K562 (cell line): ENCODE data around the gene MFSD6. TPM values are rescaled to one million over a fixed set of nuclear protein-coding genes. Genes with fewer than 3 reads are reported as not detected.

Experiments used
- CAMTA2 ChIP-seq: fragments of 250-450 bp; sonication (Bioruptor Pico); conservative IDR thresholded peaks from 2 replicates; pipeline ENCODE4 v1.5.1; 2022
- CHD4 ChIP-seq: fragments of 200-600 bp; sonication (generic); IDR thresholded peaks from 3 replicates; pipeline ENCODE4 v1.6.1; 2012; ENCODE audit warnings: low read depth, mild to moderate bottlenecking, mixed read lengths, low read length, inconsistent platforms; ENCODE audit not compliant: insufficient read depth, insufficient replicate concordance, poor library complexity, severe bottlenecking
- ETV5 ChIP-seq: sonication (generic); formaldehyde crosslinking; IDR thresholded peaks from 2 replicates; pipeline ENCODE4 v1.4.0; 2020; ENCODE audit warnings: low read depth, mild to moderate bottlenecking, missing genetic modification reagents
- GTF3C2 ChIP-seq: IDR thresholded peaks from 3 replicates; pipeline ENCODE4 v1.6.1; 2011; ENCODE audit warnings: borderline replicate concordance, mild to moderate bottlenecking, moderate library complexity; ENCODE audit not compliant: insufficient read length; ENCODE audit errors: extremely low read depth
- HDAC2 ChIP-seq: fragments of 450-650 bp; IDR thresholded peaks from 2 replicates; pipeline ENCODE4 v1.6.1; 2016; ENCODE audit warnings: mild to moderate bottlenecking
- KAT2B ChIP-seq: IDR thresholded peaks from one replicate; pipeline ENCODE4 v1.6.1; 2012; ENCODE audit warnings: low read depth, mild to moderate bottlenecking, control low read depth, inconsistent platforms, low read length, moderate library complexity
- MAZ ChIP-seq, 2 experiments: fragments of 450-650 bp in 1 of 2; sonication (generic) in 1 of 2; formaldehyde crosslinking; IDR thresholded peaks in 1 of 2; conservative IDR thresholded peaks in 1 of 2; 2 replicates each; pipeline versions ENCODE4 v1.4.0 to v1.5.0; 2020; ENCODE audit warnings: mild to moderate bottlenecking in 1 of 2, missing genetic modification reagents in 1 of 2
- MBD2 ChIP-seq: sonication (generic); IDR thresholded peaks from 2 replicates; pipeline ENCODE4 v1.6.1; 2016; ENCODE audit warnings: low read depth, borderline replicate concordance
- PCBP1 ChIP-seq: fragments of 200-400 bp; formaldehyde crosslinking; IDR thresholded peaks from 2 replicates; pipeline ENCODE4 v1.6.1; 2018; ENCODE audit warnings: mild to moderate bottlenecking, low read depth, low read length; ENCODE audit not compliant: poor library complexity, severe bottlenecking
- POU5F1 ChIP-seq: fragments of 150-350 bp; IDR thresholded peaks from 2 replicates; pipeline ENCODE4 v1.6.1; 2014; ENCODE audit warnings: borderline replicate concordance, low read length, low read depth, mild to moderate bottlenecking; ENCODE audit not compliant: partially characterized antibody
- PRMT5 ChIP-seq: sonication (generic); formaldehyde crosslinking; IDR thresholded peaks from 2 replicates; pipeline ENCODE4 v1.5.0; 2020; ENCODE audit warnings: missing genetic modification reagents
- SIN3A ChIP-seq, 2 experiments: fragments of 150-350 bp in 1 of 2; IDR thresholded peaks; 2 replicates each; pipeline ENCODE4 v1.6.1; 2011 to 2016; ENCODE audit warnings: borderline replicate concordance in 2 of 2, low read depth in 2 of 2, low read length in 2 of 2, mild to moderate bottlenecking in 2 of 2, moderate library complexity in 2 of 2; ENCODE audit not compliant: control insufficient read depth in 1 of 2
- SLC30A9 ChIP-seq: fragments of 250-450 bp; sonication (Bioruptor Pico); IDR thresholded peaks from 2 replicates; pipeline ENCODE4 v1.8.0; 2022; ENCODE audit warnings: mild to moderate bottlenecking, moderate library complexity
- SMAD4 ChIP-seq: fragments of 250-450 bp; sonication (Bioruptor Pico); conservative IDR thresholded peaks from 2 replicates; pipeline ENCODE4 v1.8.0; 2021; ENCODE audit warnings: inconsistent platforms, mild to moderate bottlenecking, moderate library complexity
- TAF9B ChIP-seq: fragments of 450-650 bp; IDR thresholded peaks from 2 replicates; pipeline ENCODE4 v1.6.1; 2018; ENCODE audit warnings: mild to moderate bottlenecking; ENCODE audit not compliant: partially characterized antibody
- TGIF2 ChIP-seq: sonication (generic); formaldehyde crosslinking; IDR thresholded peaks from 2 replicates; pipeline ENCODE4 v1.8.1; 2022; ENCODE audit warnings: mild to moderate bottlenecking, missing genetic modification reagents, moderate library complexity
- ZBED1 ChIP-seq: IDR thresholded peaks from 2 replicates; pipeline ENCODE4 v1.6.1; 2014
- ZBTB26 ChIP-seq: fragments of 450-650 bp; formaldehyde crosslinking; IDR thresholded peaks from 2 replicates; pipeline ENCODE4 v1.4.0; 2022; ENCODE audit warnings: missing genetic modification characterization
- ZNF384 ChIP-seq: IDR thresholded peaks from 2 replicates; pipeline ENCODE4 v1.6.1; 2012; ENCODE audit warnings: low read depth, low read length, improper control_type of control experiment
- ZNF589 ChIP-seq: fragments of 200-800 bp; sonication (Bioruptor generic); IDR thresholded peaks from 2 replicates; pipeline ENCODE4 v1.6.1; 2016; ENCODE audit warnings: low read depth, missing genetic modification characterization, missing compliant biosample characterization
- polyA plus RNA-seq, 8 experiments: library from polyadenylated mRNA; depleted of rRNA in 4 of 8; stranded (reverse) in 5 of 8; unstranded in 3 of 8; fragments of >200 nt; fragmentation: Nextera tagmentation in 2 of 8; fragmentation: Illumina TruSeq in 1 of 8; extraction: Ambion mirVana in 2 of 8; extraction: Trizol in 1 of 8; gene quantifications; 2 replicates each; pipeline versions ENCODE4 v1.2.1 to v1.2.3, GENCODE V29; 2011 to 2014; ENCODE audit warnings: inconsistent platforms in 1 of 8, missing spikeins in 1 of 8
- total RNA-seq, 7 experiments: library from RNA; depleted of rRNA in 6 of 7; stranded (reverse); fragments of >200 nt in 6 of 7; fragmentation: Illumina TruSeq in 2 of 7; extraction: Trizol in 2 of 7; gene quantifications; 2 replicates each; pipeline versions ENCODE4 v1.2.1 to v1.2.3, GENCODE V29; 2011 to 2021; ENCODE audit warnings: low replicate concordance in 1 of 7
- TF ChIP-seq, protein P1 (sequence below): sonication (generic); formaldehyde crosslinking; IDR thresholded peaks from 2 replicates; pipeline ENCODE4 v1.8.1; 2023; ENCODE audit warnings: mild to moderate bottlenecking, missing genetic modification reagents

The MFSD6 gene
- total and polyA plus RNA-seq, 9 of the 15 experiments (the other 6 are each of a cell fraction or from before 2014, with no cell fraction given): 1.1 to 7.9 (median 4.4) TPM

DNA sequence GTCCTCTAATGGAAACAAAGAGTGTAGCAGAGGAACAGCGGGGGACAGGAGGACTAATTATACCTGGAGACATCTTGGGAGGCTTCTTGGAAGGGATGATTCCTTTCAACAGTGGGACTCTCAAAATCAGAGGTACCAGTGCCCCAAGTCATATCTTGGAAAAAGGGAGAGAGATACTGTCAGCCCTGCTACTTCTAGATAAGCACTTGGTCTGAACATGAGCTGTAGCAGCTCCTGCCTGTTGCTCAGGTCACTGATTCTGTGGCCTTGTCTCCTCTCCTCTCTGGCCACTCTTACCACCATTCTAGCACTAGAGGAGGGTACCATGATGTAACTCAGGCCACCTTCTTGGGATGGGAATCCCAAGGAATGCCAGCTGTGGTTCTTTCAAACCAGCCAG, 54.5 kb downstream of the MFSD6 start (continued):
- TF ChIP-seq PCBP1 (no peak), PRMT5 (no peak), CHD4 (no peak), POU5F1 (no peak), GTF3C2 (no peak), ZBTB26 (CRISPR knock-in tag) (no peak), TGIF2 (CRISPR knock-in tag) (no peak), TAF9B (no peak), HDAC2 (peak; percentile 60), ZNF384 (no peak), KAT2B (no peak), MBD2 (no peak), SLC30A9 (no peak), CAMTA2 (CRISPR knock-in tag) (no peak), ETV5 (CRISPR knock-in tag) (no peak), SIN3A (IDR thresholded peaks at IDR 0.05; ENCODE audit: borderline replicate concordance in 2 of 2, control insufficient read depth in 1 of 2, low read depth in 2 of 2, low read length in 2 of 2) (no peak), MAZ (CRISPR knock-in tag; conservative IDR thresholded peaks at IDR 0.05 in 1 of 2, IDR thresholded peaks at IDR 0.05 in 1 of 2) (no peak; a peak in 1 of 4 replicates), ZBED1 (no peak), SMAD4 (CRISPR knock-in tag) (0 out of 2 replicates have a peak, but pooled peaks have one; percentile 22), ZNF589 (CRISPR knock-in tag) (no peak)
- TF ChIP-seq, protein P1, sequence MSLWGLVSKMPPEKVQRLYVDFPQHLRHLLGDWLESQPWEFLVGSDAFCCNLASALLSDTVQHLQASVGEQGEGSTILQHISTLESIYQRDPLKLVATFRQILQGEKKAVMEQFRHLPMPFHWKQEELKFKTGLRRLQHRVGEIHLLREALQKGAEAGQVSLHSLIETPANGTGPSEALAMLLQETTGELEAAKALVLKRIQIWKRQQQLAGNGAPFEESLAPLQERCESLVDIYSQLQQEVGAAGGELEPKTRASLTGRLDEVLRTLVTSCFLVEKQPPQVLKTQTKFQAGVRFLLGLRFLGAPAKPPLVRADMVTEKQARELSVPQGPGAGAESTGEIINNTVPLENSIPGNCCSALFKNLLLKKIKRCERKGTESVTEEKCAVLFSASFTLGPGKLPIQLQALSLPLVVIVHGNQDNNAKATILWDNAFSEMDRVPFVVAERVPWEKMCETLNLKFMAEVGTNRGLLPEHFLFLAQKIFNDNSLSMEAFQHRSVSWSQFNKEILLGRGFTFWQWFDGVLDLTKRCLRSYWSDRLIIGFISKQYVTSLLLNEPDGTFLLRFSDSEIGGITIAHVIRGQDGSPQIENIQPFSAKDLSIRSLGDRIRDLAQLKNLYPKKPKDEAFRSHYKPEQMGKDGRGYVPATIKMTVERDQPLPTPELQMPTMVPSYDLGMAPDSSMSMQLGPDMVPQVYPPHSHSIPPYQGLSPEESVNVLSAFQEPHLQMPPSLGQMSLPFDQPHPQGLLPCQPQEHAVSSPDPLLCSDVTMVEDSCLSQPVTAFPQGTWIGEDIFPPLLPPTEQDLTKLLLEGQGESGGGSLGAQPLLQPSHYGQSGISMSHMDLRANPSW (CRISPR knock-in tag): no peak
